ENCODE results near the gene CYB561.
A peak's percentile ranks its signal among the peaks of the same experiment; 100 is the strongest.
"Not testable (repeated sequence)": the region's sequence is repeated elsewhere in the genome, so short reads cannot be mapped to it uniquely, and the experiment has no call there.

Gene CYB561

GRCh38 chr17:63479495-63480184 lies 33.5 kb upstream of the CYB561 start:
- no peak for DNase-seq (ENCODE audit: low read depth in 3 of 3)

GRCh38 chr17:63478814-63479494 lies 32.8 kb upstream of the CYB561 start:
- peak; percentile 48 to 64 (median 57) for DNase-seq (ENCODE audit: low read depth in 3 of 3)

- DNase-seq (ENCODE audit: low read depth in 3 of 3): no peak
Measured at GRCh38 chr17:63477480-63478440, 31.7 kb upstream of the CYB561 start.

- peak in 1 of 3 experiments; percentile 10 for DNase-seq (ENCODE audit: low read depth in 3 of 3)
Measured at GRCh38 chr17:63476854-63477479, 30.9 kb upstream of the CYB561 start, which contains the start of gene ACE. ACE (plus strand) TSS chr17:63477061; CDS start chr17:63477095, 34 bp downstream.

DNA sequence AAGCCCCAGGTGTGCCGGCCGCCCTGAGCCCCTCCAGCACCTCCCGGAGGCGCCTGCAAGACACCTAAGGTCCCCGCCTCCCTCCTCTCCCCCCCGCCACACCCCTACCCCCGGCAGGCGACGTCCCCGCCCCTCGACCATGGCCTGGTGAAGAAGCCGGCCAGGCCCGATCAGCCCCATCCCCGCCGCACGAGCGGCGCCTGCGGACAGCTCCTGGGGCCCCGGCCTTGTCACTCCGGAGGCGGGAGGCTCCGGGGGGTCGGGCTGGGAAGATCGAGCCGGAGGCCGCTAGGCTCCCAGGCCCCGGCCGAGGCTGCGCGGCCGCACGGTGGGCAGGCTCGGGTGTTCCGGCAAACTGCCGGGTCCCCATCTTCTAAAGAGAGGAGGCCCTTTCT lies 30.4 kb upstream of the CYB561 start:
- no peak for DNase-seq (ENCODE audit: low read depth in 3 of 3)

DNA sequence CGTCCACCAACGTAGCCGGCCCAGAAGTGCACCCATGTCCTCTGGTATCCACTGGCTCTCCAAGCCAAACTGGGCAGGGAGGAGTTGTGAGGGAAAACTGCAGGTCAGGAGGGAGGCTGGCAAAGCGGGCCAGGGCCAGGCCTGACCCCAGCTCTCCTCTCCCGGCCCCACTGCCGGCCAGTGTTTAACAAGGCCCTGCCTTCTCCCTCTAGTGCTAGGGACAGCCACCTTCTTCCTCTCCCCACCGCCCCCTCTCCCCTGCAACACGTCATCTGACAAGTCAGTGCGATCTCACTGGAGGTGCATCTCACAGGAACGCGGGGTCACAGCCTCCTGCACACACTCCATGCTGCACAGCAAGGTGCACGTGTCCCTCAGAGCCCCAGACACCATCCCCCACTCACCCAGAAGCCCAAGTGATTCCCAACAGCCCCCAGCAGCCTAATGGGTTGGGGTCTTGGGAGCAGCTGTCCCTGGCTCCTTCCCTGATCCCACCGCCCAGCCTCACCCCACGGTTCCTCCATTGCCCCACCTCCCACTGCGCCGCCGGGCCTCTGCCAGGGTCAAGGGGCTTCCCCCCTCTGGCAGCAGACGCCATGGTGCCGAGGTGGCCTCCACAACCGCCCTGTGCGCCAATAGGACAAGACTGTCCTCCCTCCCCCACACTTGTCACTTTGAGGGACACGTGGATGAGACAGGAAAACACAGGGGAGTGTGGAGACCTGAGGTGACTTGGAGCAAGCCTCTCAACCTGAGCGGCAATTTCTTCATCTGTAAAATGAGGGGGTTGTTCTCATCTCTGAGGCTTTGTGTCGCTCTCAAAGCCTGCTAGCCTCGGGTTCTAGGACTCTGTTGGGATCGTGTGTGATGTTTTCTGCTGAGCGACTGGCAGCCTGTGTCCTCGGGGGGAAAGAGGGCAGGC lies 29.6 kb upstream of the CYB561 start:
- no peak for DNase-seq (ENCODE audit: low read depth in 3 of 3)

DNA sequence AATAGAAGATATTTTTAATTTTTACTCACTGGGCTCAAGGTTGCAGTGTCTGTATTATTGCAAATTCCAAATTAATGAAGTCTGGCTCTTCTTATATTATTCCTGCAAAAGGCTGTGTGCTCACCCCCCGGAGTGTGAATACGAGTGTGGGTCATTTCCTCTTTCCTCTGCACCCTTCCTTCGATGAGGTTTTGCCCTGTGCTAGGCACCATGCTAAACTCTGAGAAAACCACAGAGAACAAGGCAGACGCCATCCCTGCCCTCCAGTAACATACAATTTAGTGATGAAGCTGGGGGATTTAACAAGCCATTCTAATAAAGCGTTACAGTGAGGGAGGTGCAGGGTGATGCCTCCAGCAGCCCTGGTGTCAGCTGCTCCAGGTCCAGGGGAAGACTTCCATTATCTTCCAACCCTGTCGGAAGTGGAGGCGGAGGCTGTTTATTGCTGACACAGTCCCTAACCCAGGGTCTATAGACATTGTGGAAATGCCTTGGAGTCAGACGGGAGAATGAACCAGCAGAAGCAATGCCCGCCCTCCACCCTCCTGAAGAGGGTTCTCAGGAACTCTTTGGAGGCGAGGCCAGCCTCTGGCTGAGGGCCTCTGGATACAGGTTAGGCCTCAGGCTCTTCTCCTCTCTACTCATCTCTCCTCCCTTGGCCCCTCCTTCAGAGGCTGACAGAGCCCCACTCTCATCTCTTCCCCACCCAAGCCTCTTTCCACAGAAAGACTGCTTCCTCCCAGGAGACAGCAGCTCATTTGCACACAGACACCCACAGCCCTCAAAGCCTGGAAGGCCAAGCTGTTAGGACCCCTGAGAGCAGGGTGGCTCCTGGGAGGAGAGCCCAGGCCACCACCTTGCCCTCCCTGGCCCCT lies 28.7 kb upstream of the CYB561 start:
- no peak for DNase-seq (ENCODE audit: low read depth in 3 of 3)

- DNase-seq (ENCODE audit: low read depth in 3 of 3): no peak
Measured at GRCh38 chr17:63474174-63474573, 28.1 kb upstream of the CYB561 start.

DNA sequence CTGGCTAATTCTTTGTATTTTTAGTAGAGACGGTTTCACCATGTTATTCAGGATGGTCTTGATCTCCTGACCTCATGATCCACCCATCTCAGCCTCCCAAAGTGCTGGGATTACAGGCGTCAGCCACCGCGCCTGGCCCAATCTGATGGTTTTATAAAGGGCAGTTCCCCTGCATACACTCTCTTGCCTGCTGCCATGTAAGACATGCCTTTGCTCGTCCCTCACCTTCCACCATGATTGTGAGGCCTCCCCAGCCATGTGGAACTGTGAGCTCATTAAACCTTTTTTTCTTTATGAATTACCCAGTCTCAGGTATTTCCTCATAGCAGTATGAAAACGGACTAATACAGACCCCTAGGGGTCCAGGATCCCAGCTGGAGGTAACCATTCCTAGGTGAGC lies 22.0 kb upstream of the CYB561 start:
- not testable (repeated sequence) for DNase-seq (ENCODE audit: low read depth in 3 of 3)

- no peak for DNase-seq (ENCODE audit: low read depth in 3 of 3)
Measured at GRCh38 chr17:63464691-63465236, 18.7 kb upstream of the CYB561 start.

DNA sequence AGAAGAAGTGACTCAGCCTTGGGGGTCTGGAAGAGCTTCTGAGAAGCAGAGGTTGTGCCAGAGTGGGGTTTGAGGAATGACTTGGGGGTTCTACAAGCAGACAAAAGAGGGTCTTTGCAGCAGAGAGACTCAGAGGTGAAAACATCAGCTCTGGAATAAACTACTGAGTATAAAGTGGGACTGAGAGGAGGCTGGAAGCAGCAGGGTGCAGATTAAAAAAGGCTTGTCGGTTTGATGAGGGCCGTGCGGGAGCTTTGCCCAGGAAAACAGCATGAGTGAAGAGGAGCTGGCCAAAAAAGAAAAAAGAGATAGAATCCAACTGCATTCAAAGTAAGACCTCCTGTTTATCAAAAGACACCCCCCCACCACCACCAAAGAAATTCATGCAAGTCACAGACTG lies 17.7 kb upstream of the CYB561 start:
- no peak for DNase-seq (ENCODE audit: low read depth in 3 of 3)

- no peak for DNase-seq (ENCODE audit: low read depth in 3 of 3)
Measured at GRCh38 chr17:63460018-63460417, 13.9 kb upstream of the CYB561 start.

DNA sequence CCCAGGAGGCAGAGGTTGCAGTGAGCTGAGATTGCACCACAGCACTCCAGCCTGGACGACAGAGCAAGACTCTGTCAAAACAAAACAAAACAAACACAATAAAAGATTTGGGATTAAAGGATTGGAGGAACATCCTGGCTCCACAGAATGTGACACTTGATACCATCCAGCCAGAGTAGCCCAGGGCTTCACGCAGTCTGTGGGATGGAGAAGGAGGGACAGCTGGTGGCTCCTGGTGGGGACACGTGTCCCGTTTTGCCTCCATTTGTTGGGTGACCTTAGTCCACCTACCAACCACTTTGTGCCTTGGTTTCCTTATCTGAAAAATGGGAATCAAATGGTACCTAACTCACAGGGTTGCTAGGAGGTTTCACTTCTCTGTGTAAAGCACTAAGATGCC lies 12.4 kb upstream of the CYB561 start:
- no peak for DNase-seq (ENCODE audit: low read depth in 3 of 3)

- no peak for DNase-seq (ENCODE audit: low read depth in 3 of 3)
Measured at GRCh38 chr17:63455417-63455816, 9.3 kb upstream of the CYB561 start.

GRCh38 chr17:63454915-63455314 lies 8.8 kb upstream of the CYB561 start:
- DNase-seq (ENCODE audit: low read depth in 3 of 3): no peak

DNA sequence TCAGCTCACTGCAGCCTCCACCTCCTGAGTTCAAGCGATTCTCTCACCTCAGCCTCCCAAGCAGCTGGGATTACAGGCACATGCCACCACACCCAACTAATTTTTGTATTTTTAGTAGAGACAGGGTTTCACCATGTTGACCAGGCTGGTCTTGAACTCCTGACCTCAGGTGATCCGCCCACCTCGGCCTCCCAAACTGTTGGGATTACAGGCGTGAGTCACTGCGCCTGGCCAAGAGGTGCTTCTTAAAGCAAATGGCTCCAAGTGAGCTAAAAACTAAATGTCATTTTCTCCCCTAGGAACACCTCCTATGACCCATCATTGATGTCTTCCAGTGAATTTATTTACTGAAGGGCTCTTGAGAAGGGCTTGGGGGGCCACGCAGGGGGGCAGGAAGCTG lies 8.3 kb upstream of the CYB561 start:
- DNase-seq (ENCODE audit: low read depth in 3 of 3): not testable (repeated sequence)

GRCh38 chr17:63452962-63453551 lies 7.0 kb upstream of the CYB561 start:
- DNase-seq (ENCODE audit: low read depth in 3 of 3): no peak

DNA sequence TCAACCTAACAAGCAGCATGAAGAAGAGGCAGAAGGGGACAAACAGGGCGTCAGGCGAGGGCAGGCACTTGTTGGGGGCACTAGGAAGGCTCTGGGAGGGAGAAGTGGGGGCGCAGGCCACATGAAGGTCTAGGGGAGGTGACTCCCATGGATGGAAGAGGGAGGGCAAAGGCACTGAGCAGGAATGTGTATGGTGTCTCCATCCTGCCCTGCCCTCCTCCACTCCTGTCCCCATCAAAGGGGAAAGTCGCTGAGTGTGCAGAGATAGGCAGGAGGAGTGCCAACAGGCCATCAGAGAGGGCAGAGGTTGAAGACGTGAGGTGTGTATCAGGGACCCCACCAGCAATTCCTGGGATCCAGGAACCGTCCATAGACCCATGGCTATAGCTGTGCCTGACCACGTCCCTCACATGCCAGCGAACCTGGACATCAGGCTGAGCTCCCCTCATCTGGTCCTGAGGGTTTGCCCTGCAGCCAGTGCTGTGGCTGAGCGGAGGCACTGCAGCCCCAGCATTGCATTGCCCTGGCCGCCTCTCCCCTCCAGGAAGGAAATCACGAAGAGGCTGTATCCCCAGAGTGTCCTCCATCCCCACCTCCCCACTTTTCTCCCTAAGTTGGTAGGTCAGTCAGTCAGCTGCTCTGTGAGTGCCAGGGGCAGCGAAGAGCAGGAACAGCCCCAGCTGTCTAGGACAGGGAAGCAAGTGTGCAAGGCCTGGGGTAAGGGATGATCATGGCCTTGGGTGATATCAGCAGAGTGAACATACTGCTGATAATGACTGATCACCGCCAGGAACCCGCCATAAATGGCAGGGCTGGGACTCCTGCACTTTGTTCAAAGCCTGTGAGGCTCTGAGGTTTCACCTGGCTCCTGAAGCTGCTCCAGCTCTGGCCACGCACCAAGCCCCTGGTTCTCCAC lies 6.2 kb upstream of the CYB561 start:
- no peak for DNase-seq (ENCODE audit: low read depth in 3 of 3)

Measured in stimulated activated CD4-positive, alpha-beta T cell treated with anti-CD3 and anti-CD28 coated beads, TNF-alpha, amount 100 ng/mL, for 4 hours (primary cell).